NCI-H345 (cell line): Measurements from ENCODE around the gene NUP43.
"Not testable (repeated sequence)": the region's sequence is repeated elsewhere in the genome, so short reads cannot be mapped to it uniquely, and the experiment has no call there.

Experiments
- DNase-seq: peaks from one replicate; lab custom pipeline; 2025; lab: John Stamatoyannopoulos, UW

The NUP43 gene, protein sequence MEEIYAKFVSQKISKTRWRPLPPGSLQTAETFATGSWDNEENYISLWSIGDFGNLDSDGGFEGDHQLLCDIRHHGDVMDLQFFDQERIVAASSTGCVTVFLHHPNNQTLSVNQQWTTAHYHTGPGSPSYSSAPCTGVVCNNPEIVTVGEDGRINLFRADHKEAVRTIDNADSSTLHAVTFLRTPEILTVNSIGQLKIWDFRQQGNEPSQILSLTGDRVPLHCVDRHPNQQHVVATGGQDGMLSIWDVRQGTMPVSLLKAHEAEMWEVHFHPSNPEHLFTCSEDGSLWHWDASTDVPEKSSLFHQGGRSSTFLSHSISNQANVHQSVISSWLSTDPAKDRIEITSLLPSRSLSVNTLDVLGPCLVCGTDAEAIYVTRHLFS

DNA sequence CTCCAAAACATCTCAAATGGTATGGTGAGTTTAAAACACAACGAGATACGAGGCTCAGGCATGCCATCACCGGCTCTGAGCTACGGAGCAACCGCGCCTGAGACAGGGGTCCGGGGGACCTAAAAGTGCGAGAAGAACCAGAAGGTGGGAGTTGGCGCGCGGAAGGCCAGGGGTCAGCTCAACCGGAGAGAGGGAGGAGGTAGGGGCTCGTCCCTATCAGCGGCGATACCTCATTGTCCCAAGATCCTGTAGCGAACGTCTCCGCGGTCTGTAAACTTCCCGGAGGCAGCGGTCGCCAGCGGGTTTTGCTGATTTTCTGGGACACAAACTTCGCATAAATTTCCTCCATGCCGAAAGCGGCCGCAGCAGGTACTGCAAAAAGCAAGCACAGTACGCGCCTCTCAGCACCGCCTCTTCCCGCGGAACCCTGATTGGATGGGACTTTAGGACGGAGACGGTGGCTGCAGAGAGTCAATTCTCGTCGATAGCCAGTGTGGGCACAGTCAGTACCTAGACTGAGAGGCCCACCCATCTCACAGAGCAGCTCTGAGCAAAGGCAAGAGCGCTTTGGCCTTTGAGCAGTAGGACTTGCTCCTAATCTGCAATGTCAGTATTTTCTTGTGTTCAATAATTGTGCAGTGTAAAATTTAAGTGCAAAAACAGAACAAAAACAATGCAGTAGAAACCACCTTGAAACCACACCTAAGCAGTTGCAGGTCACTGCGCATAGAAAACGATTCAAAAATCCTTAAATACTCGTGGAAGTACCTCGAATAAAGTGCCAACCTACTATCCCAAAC is at the start of gene NUP43:
Gene NUP43, minus strand, starts transcription at position 383 of the 800 bp plus-strand sequence. Its CDS starts 34 bp downstream, at position 349.
- peak; percentile 96 for DNase-seq

DNA sequence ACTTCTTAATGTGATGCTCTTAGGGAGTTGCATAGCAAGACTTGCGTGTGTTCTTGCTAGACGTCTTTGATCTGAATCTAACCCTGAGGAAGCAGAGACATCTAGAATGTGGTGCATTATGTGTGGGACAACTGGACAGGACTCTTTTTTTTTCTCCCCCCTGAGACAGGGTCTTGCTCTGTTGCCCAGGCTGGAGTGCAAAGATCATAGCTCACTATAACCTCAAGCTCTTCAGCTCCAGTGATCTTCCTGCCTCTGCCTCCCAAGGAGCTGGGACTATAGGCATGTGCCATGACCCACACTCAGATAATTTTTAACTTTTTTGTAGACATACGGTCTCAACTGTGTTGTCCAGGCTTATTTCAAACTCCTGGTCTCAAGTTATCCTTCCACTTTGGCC is 37.2 kb upstream of the NUP43 start:
- no peak for DNase-seq

DNA sequence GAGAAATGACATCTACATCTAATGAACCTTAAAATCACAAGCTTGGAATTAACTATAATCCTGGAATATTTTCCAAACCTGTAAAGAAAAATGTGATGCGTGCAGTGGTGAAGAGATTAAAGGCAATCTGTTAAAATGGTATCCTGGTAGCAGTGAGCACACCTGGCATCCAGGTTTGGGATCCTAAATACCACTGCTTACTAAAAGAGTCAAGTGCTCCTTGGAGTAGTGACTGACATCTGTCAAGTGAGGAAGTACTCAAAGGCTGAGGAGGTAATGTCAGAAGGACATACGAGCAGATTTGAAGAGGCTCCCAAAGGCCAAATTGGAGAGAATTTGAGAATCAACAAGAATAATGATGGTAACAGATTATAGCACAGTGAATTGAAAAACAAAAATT is 36.0 kb upstream of the NUP43 start:
- no peak for DNase-seq

DNA sequence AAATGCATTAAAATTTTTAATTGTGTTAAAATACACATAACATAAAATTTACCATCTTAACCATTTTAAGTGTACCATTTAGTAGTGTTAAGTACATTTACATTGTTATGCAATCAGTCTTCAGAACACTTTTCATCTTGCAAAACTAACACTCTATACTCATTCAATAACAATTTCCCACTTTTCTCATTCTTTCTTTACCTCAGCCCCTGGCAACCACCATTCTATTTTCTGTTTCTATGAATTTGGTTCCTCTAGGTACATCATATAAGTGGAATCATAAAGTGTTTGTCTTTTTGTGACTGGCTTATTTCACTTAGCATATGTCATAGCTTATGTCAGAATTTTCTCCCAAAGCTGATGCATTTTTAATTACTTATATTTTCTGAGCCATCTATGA is 35.4 kb upstream of the NUP43 start:
- DNase-seq = no peak

DNA sequence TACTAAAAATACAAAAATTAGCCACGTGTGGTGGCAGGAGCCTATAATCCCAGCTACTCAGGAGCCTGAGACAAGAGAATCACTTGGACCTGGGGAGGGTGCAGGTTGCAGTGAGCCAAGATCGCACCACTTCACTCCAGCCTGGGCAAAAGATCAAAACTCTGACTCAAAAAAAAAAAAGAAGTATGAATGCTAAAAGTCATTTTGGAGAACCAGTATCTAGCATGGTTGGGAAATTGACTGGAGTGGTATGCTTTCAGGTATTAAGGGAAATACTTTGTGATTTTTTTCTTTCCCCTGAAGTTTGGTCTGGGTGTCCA is 33.3 kb upstream of the NUP43 start:
- no peak for DNase-seq

DNA sequence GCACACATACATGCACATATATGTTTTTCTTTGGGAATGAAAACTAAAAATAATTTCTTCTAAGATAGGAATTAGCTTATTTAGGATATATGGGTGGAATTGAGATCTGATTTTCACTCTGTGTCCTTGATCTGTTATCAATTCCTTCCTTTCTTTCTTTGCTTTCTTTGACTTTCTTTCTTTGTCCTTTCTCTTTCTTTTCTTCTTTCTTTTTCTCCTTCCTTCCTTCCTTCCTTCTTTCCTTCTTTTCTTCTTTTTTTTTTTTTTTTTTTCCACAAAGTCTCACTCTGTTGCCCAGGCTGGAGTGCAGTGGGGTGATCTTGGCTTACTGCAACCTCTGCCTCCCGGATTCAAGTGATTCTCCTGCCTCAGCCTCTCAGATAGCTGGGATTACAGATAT is 31.3 kb upstream of the NUP43 start:
- no peak for DNase-seq

DNA sequence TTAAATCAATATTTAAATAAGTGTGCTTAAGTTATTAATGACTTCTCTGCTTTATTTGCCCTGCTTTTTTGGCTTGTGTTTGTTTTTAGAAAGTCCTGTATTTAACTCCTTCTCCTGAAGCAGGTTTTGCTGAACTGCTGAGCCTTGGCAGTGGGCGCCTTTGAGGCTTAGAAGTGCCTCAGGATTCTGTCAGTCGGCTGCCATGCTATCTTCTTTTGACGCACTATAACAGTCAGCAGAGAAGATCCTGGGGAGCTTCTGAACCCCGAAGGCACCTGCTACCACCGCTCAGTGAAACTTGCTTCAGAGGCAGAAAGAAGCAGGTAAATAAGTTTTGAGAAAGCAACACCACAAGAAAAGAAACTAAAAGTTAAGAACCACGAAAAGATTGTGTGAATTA is 25.6 kb upstream of the NUP43 start:
- DNase-seq = no peak

DNA sequence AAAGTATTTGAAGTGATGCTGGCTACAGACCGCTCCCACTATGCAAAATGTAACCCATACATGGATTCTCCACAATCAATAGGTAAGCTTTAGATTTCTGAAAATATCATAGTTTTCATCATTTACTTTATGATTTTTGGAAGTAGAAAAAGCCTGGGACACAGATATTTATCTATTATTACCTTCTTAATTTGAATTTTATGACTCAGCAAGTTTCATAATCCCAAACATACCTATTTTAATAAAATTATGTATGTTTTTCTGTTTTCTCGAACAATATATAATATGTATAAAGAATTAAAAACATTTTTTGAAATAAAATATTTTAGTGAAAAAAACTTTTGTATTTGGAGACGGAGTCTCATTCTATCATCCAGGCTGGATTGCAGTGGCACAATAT is 24.9 kb upstream of the NUP43 start:
- no peak for DNase-seq

DNA sequence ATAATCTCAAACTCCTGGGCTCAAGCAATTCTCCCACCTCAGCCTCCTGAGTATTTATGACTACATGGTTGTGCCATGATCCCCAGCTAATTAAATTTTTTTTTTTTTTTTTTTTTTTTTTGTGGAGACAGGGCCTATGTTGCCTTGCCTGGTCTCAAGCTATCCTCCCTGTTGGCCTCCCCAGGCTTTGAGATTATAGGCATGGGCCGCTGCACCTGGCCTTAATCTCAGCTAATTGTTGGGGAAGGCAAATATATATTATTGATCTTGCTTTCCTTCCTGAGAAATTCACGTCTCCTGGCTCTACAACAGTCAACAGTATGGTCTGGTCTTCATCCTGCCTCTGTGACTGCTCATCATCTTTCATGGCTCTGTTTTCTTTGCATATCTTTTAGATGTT is 23.3 kb upstream of the NUP43 start:
- no peak for DNase-seq

DNA sequence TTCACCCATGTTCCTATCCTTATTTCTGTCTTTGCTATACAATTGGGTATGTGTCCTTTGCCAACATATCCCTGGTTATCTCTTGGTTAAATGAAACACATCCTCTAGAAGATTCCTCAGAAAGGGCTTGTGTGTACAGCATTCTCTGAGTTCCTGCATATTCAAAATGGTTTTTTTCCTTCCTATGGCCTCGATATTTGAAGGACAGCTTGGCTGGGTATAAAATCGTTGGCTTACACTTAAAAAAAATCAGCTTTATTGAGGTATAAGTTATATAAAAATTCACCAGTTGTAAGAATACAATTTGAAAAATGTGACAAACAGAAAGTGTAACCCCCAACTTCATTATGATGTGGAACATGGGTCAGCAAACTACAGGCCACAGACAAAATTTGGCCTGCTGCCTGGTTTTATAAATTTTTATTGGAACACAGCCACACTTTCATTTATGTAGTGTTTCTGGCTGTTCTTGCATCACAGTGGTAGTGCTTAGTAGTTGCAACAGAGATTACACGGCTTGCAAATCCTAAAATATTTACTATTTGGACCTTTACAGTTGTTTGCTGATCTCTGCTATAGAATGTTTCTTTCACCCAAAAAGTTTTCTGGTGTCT is 19.9 kb upstream of the NUP43 start:
- DNase-seq = no peak

DNA sequence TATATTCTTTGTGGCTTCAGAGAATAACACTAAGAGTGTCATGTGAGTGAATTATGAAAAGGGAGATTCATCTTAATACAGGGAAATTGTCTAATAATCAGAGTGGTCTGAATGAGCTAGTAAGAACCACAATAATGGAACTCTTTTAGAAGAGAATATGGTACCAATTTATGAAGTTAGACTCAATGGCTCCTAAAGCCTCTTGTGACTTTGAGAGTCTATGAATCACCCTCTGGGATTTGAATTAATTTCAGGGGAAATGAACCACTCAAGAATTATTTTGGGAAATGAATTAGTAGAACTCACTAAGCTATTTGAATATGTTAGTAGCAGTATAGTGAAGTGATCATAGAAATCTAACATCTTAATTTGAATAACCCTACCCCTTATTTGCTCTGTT is 17.5 kb upstream of the NUP43 start:
- no peak for DNase-seq

DNA sequence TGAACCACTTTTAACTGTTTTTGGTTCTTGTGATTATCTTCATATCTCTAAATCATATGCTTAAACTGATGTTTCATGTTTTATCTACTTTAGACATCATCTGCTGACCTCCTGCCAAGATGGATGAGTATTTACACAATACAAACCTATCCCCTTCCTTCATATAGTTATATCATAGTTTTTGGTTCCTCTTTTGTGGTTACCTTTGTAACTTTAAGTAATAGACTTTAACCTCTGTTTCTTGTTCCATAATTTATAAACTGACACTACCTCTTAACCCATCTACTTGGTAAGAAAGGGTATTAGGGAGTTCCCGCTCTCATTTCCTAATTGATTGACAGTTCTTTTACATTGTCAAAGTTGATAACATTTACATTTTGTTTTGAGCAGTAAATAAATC is 15.1 kb upstream of the NUP43 start:
- DNase-seq = no peak

DNA sequence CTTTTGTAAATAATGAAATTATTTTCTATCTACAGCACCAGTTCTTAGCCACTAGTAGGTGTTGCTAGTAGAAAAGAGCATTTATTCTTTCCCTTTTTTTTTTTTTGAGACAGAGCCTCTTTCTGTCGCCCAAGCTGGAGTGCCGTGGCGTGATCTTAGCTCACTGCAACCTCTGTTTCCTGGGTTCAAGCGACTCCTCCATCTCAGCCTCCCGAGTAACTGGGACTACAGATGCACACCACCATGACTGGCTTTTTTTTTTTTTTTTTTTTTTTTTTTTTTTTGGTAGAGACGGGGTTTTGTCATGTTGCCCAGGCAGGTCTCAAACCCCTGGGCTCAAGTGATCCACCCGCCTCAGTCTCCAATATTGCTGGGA is 9.9 kb upstream of the NUP43 start:
- DNase-seq = no peak

DNA sequence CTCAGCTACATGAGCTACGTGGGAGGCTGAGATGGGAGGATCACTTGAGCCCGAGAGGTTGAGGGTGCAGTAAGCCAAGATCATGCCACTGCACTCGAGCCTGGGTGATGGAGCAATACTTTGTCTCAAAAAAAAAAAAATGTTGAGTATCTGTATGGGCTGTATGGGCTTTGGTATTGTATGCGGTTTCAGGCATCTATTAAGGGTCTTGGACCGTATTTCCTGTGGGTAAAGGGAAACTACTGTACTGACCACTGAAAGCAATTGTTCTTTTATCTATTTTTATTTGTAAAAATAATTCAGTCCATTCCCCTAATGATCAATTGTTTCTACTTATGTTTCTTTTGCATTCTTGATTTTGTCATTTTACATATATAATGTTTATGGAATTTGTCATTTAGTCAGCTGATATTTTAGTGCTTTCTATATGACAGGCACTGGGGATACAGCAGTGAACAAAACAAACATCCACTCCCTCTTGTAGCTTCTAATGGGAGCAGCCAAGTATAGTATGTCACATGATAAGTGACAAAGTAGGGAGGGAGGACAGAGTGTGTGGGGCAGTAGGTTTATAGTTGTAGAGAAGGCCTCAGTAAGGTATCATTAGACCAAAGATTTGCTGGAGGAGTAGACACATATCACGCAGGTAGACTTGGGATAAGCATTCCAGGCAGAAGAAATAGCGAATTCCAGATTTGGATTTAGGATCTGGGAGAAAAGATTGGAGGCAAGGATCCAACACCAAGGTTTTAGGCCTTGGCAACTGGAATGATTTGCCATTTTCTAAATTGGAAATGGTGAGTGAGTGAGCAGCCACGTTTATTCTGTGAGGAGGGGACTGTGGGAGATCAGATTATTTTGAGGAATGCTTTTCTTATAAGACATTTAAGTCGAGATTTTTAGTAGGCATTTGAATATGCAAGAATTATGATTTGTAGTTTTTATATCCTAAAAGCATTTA is 9.3 kb upstream of the NUP43 start:
- DNase-seq = no peak

DNA sequence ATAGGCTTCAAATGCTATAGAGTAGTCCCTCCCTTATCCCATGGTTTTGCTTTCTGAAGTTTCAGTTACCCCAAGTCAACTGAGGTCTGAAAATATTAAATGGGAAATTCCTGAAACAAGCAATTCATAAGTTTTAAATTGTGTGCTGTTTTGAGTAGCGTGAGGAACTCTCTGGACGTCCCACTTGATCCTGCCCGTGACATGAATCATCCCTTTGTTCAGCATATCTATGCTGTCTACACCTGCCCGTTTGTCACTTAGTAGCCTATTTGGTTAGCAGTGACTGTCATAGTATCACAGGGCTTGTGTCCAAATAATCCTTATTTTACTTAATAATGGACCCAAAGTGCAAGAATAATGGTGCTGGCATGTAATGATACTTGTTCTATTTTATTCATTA is 8.2 kb upstream of the NUP43 start:
- DNase-seq = no peak

DNA sequence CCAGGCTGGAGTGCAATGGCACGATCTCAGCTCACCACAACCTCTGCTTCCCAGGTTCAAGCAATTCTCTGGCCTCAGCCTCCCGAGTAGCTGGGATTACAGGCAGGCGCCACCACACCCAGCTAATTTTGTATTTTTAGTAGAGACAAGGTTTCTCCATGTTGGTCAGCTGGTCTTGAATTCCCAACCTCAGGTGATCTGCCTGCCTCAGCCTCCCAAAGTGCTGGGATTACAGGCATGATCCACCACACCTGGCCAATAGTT is 7.0 kb upstream of the NUP43 start:
- DNase-seq = not testable (repeated sequence)

DNA sequence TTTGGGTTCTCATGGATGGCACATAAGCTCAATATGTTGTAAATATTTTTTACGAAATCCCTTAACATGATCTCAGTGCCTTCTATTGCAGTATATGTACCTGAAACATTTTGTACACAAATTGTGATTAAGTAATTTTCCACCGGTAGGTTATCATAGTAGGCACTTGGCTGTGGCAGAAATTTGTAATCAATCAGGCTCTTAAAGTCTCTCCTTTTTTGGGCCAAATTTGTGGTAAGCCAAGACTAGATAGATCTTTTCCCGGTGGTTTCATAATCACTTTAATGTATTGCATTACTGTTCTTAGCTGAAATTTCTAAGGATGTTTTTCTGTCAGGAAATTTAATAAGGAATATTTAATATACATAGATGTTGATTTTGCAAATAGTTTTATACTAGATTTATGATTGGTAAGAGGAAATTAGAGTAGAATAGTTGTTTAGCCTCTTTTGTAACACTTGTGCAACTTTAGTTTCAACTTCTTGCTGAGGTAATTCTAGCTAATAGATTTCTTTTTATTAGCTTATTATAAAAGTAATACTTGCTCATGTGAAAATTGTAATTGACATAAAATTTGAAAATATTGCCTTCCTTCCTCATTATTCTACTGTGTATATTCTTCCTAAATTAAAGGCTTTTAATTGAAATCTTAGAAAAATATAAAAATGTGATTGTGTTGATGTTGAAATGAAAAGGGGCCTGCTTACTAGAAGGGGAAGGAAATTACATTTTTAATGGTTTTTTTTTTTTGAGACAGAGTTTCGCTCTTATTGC is 6.5 kb upstream of the NUP43 start:
- no peak for DNase-seq

DNA sequence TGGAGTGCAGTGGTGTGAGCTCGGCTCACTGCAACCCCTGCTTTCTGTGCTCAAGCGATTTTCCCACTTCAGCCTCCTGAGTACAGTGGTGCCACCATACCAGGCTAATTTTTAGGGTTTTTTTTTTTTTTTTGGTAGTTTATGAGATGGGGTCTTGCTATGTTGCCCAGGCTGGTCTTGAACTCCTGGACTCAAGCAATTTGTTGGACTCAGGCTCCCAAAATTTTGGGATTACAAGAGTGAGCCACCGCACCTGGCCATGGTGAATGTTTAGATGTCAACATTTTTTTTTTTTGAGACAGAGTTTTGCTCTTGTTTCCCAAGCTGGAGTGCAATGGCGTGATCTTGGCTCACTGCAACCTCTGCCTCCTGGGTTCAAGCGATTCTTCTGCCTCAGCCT is 5.6 kb upstream of the NUP43 start:
- not testable (repeated sequence) for DNase-seq

DNA sequence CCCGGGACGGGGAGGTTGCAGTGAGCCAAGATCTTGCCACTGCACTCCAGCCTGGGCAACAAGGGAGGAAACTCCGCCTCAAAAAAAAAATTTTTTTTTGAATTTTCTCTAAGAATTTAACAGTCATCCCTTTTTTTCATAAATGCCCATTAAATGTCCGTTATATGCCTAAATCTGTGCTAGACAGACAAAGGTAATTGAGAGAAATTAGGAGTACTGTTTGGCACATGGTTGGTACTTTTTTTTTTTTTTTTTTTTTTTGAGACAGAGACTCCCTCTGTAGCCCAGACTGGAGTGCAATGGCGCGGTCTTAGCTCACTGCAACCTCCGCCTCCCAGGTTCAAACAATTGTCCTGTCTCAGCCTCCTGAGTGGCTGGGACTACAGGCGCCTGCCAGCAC is 4.9 kb upstream of the NUP43 start:
- DNase-seq = no peak

DNA sequence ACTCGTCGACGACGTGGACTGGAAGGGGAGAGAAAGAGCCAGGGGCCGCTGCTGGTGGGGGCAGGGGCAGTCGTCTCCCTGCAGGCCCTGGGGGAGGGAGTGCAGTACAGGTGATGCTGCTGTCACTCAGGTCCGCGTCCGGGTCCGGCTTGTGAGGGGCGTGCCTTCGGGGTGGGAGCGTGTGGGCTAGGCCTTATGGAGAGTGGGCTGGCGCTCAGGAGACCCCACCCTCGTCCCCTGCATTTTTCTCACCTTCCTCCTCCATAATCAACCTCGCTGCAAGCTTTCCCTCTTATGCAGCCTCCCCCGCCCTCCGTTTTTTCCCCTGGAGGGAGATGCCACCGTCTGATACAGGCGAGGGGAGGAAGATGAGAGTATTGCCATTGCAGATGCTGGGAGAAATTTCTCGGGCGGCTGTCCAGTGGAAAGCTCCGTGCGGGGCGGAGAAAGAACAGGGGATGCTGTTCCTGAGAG is 3.8 kb upstream of the NUP43 start:
- DNase-seq = peak; percentile 75

DNA sequence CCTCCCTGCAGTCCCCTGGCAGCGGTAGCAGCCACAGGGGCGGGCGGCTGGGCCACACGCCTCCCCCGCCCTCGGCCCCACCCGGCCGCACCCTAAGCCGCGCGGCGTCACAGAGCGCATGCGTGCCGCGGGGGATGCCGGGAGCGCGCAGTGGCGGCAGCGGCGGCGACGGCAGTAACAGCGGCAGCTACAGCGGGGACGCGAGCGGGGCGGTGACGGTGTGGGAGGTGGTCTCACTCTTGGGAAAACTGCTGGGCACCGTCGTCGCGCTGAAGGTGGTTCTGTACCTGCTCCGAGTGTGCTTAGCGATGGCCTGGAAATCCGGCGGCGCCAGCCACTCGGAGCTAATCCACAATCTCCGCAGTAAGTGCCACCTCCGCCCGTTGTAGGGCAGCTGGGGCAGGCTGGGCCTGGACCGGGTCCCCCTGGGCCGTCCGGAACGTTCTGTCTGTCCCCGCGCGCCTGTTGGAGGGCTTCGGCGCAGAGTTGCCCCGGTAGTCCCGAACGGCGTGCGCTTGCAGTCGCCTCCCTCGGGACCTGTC is 3.3 kb upstream of the NUP43 start, which contains the start of gene PCMT1:
Gene PCMT1, plus strand, starts transcription at position 148 of the 542 bp plus-strand sequence. Its CDS starts 161 bp downstream, at position 309.
- DNase-seq = peak; percentile 93
